SK-N-SH (cell line): ENCODE data around the gene CDH22.

Experiments used
- CHD2 ChIP-seq: fragments of 150-350 bp; IDR thresholded peaks from 2 replicates; pipeline ENCODE4 v1.6.1; 2018; ENCODE audit warnings: low read length; ENCODE audit not compliant: partially characterized antibody
- ELF1 ChIP-seq: IDR thresholded peaks from 2 replicates; pipeline ENCODE4 v1.4.0; 2012
- EP300 ChIP-seq, 2 experiments: IDR thresholded peaks; 2 replicates each; pipeline versions ENCODE4 v1.4.0 to v1.6.1; 2012; ENCODE audit warnings: borderline replicate concordance in 1 of 2, low read depth in 1 of 2, low read length in 1 of 2
- EZH2phosphoT487 ChIP-seq: fragments of 200-600 bp; sonication (generic); IDR thresholded peaks from 2 replicates; pipeline ENCODE4 v1.6.1; 2017; ENCODE audit warnings: low read depth, mixed run types, mild to moderate bottlenecking, antibody characterized with exemption, moderate library complexity, borderline replicate concordance
- GABPA ChIP-seq: IDR thresholded peaks from 2 replicates; pipeline ENCODE4 v1.4.0; 2012; ENCODE audit warnings: low read depth, mild to moderate bottlenecking
- JUND ChIP-seq: IDR thresholded peaks from 2 replicates; pipeline ENCODE4 v1.4.0; 2012
- POLR2AphosphoS5 ChIP-seq: IDR thresholded peaks from 2 replicates; pipeline ENCODE4 v1.6.1; 2012; ENCODE audit warnings: low read depth, low read length
- SIN3A ChIP-seq: IDR thresholded peaks from 2 replicates; pipeline ENCODE4 v1.6.1; 2012; ENCODE audit warnings: low read depth, mild to moderate bottlenecking, low read length, moderate library complexity, borderline replicate concordance
- TF ChIP-seq, protein P1 (sequence below): fragments of 200-600 bp; sonication (generic); IDR thresholded peaks from 2 replicates; pipeline ENCODE4 v1.6.1; 2017; ENCODE audit warnings: antibody characterized with exemption, mild to moderate bottlenecking, moderate library complexity
- TF ChIP-seq, protein P2 (sequence below): fragments of 150-350 bp; IDR thresholded peaks from 2 replicates; pipeline ENCODE4 v1.6.1; 2017; ENCODE audit warnings: antibody characterized with exemption, low read length, low read depth, borderline replicate concordance
- TF ChIP-seq, protein P3 (sequence below): IDR thresholded peaks from 2 replicates; pipeline ENCODE4 v1.6.1; 2012; ENCODE audit warnings: mild to moderate bottlenecking, low read depth, low read length, moderate library complexity
- TF ChIP-seq, protein P4 (sequence below): IDR thresholded peaks from 2 replicates; pipeline ENCODE4 v1.4.0; 2012; ENCODE audit warnings: low read depth, borderline replicate concordance
- TF ChIP-seq, protein P5 (sequence below): fragments of 150-350 bp; IDR thresholded peaks from 2 replicates; pipeline ENCODE4 v1.6.1; 2016; ENCODE audit warnings: mild to moderate bottlenecking, low read depth, low read length
- TF ChIP-seq, protein P6 (sequence below): IDR thresholded peaks from 2 replicates; pipeline ENCODE4 v1.4.0; 2012; ENCODE audit warnings: low read depth

DNA sequence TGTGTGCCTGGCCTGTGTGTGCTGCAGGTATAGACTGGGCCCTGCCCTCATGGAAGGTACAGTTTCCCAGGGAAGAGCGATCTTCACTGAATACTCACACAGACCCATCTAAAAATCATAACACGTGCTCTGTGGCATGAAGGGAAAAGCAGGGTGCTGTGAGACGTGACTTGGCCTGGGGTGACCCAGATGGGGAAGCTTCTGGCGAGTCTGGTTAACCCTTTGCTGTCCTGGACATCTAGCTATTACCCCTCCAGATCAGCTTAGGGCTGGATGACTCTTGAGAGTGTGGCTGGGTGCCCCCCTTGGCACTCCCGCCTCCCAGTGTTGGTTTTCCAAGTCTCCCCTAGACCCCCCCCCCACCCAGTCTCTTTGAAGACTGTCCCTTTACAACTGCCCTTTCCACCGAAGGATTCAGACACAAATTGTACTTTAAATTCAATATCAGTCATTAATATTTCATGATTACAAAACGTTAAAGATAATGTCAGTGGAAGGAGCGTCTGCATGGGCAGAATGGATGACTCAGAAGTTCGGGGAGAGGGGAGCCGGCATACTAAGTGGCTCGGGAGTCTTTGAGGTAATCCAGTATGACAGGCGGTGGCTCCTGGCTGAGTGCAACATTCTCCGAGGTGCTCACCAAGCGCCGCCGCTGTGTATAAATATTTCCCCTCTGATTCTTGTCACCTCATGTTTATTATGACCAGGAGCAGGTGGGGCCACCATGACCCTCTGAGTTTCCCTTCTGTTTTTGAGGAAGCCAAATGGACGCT is 112.8 kb downstream of the CDH22 start:
- TF ChIP-seq SIN3A (no peak), CHD2 (no peak), JUND (no peak), GABPA (no peak), ELF1 (no peak), EZH2phosphoT487 (no peak), POLR2AphosphoS5 (no peak), EP300 (IDR thresholded peaks at IDR 0.05; ENCODE audit: borderline replicate concordance in 1 of 2, low read depth in 1 of 2, low read length in 1 of 2) (no peak)
- TF ChIP-seq, protein P1, sequence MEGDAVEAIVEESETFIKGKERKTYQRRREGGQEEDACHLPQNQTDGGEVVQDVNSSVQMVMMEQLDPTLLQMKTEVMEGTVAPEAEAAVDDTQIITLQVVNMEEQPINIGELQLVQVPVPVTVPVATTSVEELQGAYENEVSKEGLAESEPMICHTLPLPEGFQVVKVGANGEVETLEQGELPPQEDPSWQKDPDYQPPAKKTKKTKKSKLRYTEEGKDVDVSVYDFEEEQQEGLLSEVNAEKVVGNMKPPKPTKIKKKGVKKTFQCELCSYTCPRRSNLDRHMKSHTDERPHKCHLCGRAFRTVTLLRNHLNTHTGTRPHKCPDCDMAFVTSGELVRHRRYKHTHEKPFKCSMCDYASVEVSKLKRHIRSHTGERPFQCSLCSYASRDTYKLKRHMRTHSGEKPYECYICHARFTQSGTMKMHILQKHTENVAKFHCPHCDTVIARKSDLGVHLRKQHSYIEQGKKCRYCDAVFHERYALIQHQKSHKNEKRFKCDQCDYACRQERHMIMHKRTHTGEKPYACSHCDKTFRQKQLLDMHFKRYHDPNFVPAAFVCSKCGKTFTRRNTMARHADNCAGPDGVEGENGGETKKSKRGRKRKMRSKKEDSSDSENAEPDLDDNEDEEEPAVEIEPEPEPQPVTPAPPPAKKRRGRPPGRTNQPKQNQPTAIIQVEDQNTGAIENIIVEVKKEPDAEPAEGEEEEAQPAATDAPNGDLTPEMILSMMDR: no peak
- TF ChIP-seq, protein P2, sequence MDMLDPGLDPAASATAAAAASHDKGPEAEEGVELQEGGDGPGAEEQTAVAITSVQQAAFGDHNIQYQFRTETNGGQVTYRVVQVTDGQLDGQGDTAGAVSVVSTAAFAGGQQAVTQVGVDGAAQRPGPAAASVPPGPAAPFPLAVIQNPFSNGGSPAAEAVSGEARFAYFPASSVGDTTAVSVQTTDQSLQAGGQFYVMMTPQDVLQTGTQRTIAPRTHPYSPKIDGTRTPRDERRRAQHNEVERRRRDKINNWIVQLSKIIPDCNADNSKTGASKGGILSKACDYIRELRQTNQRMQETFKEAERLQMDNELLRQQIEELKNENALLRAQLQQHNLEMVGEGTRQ: no peak
- TF ChIP-seq, protein P3, sequence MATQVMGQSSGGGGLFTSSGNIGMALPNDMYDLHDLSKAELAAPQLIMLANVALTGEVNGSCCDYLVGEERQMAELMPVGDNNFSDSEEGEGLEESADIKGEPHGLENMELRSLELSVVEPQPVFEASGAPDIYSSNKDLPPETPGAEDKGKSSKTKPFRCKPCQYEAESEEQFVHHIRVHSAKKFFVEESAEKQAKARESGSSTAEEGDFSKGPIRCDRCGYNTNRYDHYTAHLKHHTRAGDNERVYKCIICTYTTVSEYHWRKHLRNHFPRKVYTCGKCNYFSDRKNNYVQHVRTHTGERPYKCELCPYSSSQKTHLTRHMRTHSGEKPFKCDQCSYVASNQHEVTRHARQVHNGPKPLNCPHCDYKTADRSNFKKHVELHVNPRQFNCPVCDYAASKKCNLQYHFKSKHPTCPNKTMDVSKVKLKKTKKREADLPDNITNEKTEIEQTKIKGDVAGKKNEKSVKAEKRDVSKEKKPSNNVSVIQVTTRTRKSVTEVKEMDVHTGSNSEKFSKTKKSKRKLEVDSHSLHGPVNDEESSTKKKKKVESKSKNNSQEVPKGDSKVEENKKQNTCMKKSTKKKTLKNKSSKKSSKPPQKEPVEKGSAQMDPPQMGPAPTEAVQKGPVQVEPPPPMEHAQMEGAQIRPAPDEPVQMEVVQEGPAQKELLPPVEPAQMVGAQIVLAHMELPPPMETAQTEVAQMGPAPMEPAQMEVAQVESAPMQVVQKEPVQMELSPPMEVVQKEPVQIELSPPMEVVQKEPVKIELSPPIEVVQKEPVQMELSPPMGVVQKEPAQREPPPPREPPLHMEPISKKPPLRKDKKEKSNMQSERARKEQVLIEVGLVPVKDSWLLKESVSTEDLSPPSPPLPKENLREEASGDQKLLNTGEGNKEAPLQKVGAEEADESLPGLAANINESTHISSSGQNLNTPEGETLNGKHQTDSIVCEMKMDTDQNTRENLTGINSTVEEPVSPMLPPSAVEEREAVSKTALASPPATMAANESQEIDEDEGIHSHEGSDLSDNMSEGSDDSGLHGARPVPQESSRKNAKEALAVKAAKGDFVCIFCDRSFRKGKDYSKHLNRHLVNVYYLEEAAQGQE: no peak
- TF ChIP-seq, protein P4, sequence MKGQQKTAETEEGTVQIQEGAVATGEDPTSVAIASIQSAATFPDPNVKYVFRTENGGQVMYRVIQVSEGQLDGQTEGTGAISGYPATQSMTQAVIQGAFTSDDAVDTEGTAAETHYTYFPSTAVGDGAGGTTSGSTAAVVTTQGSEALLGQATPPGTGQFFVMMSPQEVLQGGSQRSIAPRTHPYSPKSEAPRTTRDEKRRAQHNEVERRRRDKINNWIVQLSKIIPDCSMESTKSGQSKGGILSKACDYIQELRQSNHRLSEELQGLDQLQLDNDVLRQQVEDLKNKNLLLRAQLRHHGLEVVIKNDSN: no peak
- TF ChIP-seq, protein P5, sequence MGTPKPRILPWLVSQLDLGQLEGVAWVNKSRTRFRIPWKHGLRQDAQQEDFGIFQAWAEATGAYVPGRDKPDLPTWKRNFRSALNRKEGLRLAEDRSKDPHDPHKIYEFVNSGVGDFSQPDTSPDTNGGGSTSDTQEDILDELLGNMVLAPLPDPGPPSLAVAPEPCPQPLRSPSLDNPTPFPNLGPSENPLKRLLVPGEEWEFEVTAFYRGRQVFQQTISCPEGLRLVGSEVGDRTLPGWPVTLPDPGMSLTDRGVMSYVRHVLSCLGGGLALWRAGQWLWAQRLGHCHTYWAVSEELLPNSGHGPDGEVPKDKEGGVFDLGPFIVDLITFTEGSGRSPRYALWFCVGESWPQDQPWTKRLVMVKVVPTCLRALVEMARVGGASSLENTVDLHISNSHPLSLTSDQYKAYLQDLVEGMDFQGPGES: no peak
- TF ChIP-seq, protein P6, sequence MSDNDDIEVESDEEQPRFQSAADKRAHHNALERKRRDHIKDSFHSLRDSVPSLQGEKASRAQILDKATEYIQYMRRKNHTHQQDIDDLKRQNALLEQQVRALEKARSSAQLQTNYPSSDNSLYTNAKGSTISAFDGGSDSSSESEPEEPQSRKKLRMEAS: no peak
